ENCODE measurements around the gene WDR70.

DNA sequence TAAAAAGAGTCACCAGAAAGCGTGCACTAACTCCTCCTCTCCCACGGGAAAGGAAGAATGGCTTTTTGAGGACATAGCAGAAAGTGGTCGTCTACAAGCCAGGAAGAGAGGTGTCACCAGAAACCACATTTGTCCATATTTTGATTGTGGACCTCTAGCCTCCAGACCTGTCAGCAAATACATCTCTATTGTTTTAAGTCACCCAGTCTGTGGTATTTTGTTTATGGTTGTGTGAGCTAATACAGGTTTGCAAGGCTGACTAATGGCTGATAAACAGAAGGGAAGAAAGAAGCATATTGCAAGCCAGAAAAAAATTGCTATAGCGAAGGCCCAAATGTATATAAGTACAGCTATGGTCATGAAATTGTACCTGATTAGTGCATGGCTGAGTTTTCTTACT is 21.4 kb downstream of the WDR70 start:
- TF ChIP-seq CTCF (IDR thresholded peaks at IDR 0.05) (no peak), POLR2A (IDR thresholded peaks at IDR 0.05) (no peak)

Measured in uterus (tissue), 2 donors.